ENCODE data around the gene TNP2.

Gene TNP2

GRCh38 chr16:11276143-11276895 is 7.2 kb upstream of the TNP2 start, which contains the start of gene PRM2:
Gene PRM2, minus strand, starts transcription at chr16:11276480. Its CDS starts 110 bp downstream, at chr16:11276370.
- DNase-seq (ENCODE audit: low read depth): no peak
- TF ChIP-seq CTCF (IDR thresholded peaks at IDR 0.05; ENCODE audit: low read length, missing control alignments): no peak
- H3K4me3 ChIP-seq (replicated peaks; ENCODE audit: low read depth, low read length): no peak within 1 kb of the TSS

- no peak for TF ChIP-seq CTCF (IDR thresholded peaks at IDR 0.05; ENCODE audit: low read length, missing control alignments)
- no peak for DNase-seq (ENCODE audit: low read depth)
- no peak overlapping the region for H3K4me3 ChIP-seq (replicated peaks; ENCODE audit: low read depth, low read length)
Observed at GRCh38 chr16:11274964-11275363, 5.8 kb upstream of the TNP2 start.

- no peak for DNase-seq (ENCODE audit: low read depth)
- no peak for TF ChIP-seq CTCF (IDR thresholded peaks at IDR 0.05; ENCODE audit: low read length, missing control alignments)
- H3K4me3 ChIP-seq (replicated peaks; ENCODE audit: low read depth, low read length): no peak overlapping the region
Observed at GRCh38 chr16:11273721-11274324, 4.7 kb upstream of the TNP2 start.

GRCh38 chr16:11272921-11273720 is 4.0 kb upstream of the TNP2 start, which contains the start of gene PRM3:
Gene PRM3, minus strand, starts transcription at chr16:11273629. Its CDS starts 34 bp downstream, at chr16:11273595.
- TF ChIP-seq CTCF (IDR thresholded peaks at IDR 0.05; ENCODE audit: low read length, missing control alignments): no peak
- no peak within 1 kb of the TSS for H3K4me3 ChIP-seq (replicated peaks; ENCODE audit: low read depth, low read length)
- no peak for DNase-seq (ENCODE audit: low read depth)

GRCh38 chr16:11272484-11272883 is 3.4 kb upstream of the TNP2 start:
- TF ChIP-seq CTCF (IDR thresholded peaks at IDR 0.05; ENCODE audit: low read length, missing control alignments): no peak
- no peak overlapping the region for H3K4me3 ChIP-seq (replicated peaks; ENCODE audit: low read depth, low read length)
- no peak for DNase-seq (ENCODE audit: low read depth)

- no peak for TF ChIP-seq CTCF (IDR thresholded peaks at IDR 0.05; ENCODE audit: low read length, missing control alignments)
- H3K4me3 ChIP-seq (replicated peaks; ENCODE audit: low read depth, low read length): no peak overlapping the region
- no peak for DNase-seq (ENCODE audit: low read depth)
Observed at GRCh38 chr16:11271610-11272009, 2.5 kb upstream of the TNP2 start.
